ENCODE data around the gene ARHGEF7.

The ARHGEF7 gene

DNA sequence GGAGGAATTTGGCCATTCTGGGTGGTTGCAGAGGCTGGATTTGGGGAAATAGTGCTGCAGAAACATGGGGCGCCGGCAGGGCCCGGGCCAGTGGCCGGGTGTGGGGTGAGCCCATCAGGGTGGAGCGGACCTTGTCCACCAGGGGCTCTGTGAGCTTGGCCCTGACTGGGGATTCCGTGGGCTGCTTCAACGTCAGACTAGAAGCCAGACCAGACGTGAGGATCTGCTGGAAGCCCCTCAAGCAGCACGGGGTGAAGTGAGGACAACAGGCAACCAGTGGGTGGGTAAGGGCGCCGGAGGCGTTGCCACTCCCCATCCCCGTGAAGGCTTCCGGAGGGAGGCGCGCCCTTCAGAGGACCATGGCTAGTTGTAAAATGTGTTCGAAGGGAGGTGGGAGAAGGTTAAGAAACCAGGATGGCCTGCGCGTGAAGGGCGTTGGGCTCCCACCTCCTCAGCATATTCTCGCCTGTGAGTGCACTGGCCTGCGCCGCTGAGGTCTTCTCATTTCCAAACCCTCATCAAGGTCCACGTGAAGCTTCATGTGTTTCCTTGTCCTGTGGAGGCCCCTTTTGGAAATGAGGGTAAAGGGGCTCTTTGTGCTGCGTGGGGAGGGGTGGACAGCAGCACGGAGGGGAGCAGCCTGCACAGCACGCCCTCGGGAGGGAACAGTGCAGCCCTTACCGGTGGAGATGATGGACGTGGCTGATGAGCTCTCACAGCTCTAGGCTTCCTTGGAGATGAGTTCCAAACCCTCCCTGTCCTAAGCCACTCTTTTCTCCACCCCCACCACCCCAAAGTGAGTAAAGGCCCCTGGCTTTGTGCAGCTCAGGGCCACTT lies 213.7 kb downstream of the ARHGEF7 start:
- no peak for DNase-seq

DNA sequence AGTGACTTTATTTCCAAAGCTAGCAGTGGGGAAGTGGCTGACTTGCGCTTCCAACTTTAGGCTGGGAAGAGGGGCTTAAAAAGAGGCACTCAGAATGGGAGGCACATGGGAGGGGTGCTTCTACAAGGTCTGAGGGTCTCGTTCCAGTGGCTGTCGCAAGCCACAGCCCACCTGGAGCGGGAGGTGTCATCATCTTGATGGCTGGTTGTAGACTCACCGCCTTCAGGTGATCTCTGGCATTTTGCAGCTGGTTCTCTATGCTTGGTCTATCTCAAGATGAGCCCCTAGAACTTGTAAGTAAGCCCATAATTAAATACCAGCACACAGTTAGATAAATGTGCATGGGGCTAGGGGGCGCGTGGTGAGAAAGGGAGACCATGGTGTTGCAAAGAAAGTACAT lies 214.5 kb downstream of the ARHGEF7 start:
- DNase-seq, result no peak

DNA sequence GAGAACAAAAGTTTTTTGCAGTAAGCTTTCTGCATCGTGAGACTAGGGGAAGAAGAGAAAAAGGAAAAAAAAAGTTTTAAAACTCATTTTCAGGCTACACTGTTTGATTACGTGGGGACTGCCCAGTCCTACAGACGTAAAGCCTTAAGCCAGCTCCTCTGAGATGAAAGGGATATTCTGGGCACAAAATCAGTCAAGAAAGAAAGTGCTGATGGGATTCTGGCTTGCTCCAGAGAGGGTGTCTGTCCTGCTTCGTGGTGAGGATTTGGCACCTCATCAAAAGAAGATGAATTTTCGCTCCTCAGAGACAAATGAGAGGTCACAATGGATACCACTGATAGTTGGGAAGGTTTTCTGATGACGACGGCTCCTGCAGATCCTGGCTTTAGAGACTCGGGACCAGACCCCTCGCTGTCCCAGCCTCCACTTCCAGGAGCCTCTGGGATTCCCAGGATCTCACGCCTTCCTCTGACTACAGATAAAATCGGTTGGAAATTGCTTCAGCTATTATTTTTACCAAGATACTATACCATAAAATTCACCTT lies 215.0 kb downstream of the ARHGEF7 start:
- DNase-seq, result no peak

DNA sequence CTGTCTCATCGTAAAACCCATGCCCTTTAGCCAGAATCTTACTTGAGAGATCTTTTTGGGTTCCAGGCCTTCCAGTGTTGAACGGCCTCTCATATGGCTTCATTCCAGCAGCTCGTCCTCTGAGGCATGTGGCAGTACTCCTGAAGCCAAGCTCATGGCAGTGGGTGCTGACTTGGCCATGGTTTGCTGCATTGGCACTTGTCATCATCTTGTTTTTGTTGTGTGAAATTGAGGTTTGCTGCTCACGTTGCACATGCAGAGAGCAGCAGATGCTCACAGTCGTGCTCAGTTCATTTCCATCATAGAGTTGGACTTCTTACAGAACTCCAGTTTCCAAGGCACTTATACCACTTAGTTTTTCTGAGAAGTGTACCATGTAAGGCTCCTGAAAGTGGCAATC lies 220.2 kb downstream of the ARHGEF7 start:
- no peak for DNase-seq

DNA sequence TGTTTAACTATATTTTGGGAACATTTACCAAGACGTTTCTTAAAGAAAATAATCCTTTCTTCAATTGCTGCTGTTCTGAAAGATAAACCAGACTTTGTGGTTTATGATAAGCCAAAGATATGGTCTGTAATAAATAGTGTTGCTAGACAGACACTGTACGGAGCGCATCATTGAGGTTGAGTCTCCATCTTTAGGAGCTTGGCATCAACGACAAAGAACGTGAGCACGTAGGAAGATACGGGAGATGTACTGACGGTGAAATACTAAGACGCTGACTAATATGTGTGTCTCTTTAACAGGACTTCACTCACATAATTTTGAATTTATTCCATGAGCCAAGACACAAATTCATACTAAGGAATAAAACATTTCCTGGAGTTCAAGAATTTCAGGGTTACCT lies 221.6 kb downstream of the ARHGEF7 start:
- no peak for DNase-seq

DNA sequence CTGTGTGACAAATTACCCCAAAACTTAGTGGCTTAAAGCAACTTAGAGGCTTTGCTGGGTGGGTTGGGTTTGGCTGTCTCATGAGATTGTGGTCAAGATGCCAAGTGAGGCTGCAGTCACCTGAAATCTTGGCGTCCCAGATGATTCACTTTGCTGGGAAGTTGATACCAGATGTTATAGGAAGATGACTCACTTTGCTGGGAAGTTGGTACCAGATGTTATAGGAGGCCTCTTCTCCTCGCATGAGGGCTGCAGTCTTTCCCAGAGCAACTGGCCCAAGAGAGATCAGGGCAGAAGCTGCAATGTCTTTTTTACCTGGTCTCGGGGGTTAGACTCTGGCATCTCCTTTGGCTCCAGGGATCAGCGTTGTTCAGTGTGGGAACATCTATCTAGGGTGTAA lies 222.1 kb downstream of the ARHGEF7 start:
- DNase-seq, result no peak

DNA sequence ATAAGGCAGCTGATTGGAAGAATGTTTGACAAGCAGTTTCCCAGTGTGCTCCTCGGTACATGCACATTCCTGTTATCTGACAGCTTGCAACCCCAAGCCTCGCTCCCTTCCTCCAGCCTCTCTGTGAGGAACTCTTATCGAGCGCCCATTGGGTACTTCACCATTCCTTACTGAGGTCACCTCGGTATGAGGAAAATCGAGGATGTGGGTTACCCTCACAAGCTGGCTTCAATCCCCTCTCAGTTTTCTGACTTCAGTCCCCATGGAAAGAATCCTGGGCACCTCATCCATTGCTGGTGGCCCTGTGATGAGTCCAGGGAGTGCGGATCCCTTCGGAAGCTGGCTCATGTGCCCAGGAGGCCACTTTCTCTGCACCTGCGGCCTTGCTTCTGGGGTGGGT lies 222.6 kb downstream of the ARHGEF7 start:
- no peak for DNase-seq

DNA sequence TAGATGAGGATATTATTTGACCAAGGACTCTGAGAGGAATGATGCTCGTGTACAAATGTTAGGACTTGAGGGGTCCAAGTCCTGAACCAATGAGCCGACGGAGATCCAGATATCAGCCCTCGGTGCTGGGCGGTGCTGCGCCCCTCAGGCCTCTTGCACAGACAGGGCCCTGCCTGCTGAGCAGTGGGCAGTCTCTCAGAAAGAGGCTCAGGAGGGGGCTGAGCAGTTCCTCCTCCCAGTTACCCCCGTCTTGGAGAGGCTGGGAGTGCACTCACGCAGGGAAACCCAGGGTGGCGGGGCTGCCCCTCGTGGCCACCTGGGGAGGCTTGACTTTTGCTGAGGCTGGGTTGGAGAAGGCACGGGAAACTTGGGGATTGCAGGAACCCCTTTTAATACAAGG lies 223.7 kb downstream of the ARHGEF7 start:
- no peak for DNase-seq

DNA sequence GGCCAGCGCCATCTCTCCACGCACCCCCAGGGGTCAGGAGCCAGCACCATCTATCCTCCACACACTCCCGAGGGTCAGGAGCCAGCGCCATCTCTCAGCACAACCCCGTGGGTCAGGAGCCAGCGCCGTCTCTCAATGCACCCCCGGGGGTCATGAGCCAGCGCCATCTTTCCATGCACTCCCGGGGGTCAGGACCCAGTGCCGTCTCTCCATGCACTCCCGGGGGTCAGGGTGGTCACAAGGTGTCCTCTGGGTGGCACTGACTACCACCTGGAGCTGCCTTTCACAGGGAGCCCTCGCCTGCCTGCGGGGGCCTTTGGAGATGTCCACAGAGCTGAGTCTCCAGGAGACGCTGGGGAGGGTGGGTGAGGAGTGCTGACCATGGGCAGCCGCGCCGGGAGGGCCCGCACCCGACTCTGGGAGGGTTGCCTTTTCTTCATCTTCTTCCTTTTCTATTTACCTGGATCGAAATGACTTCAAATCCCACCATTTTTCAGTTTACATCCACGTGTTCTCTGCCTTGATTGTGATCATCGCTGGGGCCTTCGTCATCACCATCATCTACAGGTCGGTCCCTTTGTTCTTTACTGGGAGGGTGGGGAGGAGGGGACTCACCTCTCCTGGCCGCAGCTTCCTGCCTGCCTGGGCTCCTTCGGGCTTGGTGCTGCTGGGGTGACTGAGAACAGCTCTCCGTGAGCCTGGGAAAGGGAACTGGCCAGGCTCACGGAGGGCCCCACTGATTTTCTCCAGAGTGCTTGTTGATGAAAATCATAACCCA lies 224.4 kb downstream of the ARHGEF7 start:
- DNase-seq, result no peak

DNA sequence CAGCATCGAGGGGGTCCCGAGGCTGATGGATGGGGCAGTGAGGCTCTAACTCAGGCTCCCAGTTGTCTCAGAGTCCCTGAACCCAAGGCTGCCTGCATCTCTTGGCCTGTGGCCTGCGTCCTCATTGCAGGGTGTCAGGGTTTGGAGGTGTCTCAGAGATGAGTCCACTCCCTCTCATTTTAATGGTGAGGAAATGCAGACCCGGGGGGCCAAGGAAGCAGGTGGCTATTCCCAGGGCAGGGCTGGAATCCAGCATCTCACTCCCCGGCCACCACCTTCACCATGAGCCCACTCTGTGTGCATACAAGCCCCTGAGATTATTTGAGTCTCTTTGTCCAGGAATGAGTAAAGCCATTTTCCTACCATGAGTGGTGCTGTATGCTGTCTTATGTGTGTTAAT lies 226.8 kb downstream of the ARHGEF7 start:
- no peak for DNase-seq

DNA sequence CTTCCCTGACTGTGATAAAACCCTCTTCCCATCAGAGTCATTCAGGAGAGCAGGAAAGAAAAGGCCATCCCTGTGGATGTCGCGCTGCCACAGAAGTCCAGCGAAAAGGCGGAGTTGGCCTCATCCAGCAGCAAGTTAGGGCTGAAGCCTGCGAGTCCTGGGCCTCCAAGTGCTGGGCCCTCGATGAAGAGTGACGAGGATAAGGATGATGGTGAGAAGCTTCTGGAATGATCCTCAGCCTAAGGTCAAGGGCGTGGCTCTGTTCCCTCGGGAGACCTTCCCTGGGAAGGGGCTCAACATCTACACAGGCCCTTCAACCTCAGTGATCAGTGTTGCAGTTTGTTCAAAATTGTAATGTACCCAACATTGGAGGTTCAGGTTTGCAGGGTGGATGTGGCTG lies 227.6 kb downstream of the ARHGEF7 start:
- no peak for DNase-seq

DNA sequence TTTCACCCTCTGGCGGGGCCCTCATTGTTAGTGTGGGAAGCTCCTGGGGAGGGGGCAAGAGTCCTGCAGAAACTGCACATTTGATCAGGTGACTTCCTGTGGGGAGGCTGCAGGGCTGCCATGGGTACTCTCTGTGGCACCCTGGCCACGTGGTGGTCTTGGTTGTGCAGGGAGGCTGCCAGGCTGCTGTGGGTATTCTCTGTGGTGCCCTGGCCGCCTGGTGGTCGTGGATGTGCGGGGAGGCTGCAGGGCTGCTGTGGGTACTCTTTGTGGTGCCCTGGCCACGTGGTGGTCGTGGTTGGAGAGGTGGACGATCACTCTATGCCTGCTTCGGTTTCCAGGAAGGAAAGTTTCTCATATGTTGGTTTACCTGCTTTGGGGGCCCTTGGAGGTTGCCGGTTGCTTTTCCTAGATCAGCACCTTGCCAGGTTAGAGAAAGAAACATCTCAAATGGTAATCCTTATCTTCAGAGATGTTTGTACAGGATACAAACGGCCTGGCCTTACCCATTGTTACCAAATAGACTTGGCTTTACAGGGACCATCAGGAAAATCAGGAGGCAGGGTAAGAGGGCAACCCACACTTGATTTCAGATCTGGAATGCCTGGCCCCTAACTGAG lies 228.2 kb downstream of the ARHGEF7 start:
- DNase-seq, result no peak

DNA sequence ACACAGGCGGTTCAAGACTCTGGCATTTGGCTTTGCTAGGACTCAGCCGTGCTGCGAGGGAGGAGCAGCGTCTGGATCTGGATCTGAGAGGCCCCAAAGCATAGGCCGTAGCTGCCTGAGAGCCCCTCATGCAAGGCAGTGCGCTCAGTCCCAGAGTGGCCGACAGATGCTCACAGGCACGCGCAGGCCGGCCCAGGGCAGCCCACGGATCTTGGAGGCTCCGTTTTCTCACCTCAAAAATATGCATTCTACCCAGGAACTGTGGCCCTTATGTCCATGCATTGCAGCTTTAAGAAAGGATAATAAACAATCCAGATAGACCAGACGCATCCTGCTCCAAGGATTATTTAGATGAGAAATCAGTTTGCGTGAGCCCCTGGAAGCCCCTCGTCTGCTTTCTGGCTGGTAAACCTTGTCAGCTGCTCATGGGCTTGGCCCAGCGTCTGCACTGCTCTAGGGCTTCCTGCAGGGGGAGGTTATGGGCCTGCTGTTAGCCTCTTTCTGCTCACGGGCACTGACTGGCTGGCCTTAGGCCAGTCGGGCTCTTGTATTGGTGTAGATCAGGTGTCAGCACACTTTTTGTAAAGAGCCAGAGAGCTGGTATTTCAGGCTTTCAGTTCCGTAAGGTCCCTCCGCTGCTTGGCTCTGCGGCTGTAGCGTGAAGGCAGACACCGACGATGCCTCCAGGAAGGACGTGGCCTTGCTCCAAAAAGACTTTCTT lies 229.5 kb downstream of the ARHGEF7 start:
- DNase-seq, result no peak

DNA sequence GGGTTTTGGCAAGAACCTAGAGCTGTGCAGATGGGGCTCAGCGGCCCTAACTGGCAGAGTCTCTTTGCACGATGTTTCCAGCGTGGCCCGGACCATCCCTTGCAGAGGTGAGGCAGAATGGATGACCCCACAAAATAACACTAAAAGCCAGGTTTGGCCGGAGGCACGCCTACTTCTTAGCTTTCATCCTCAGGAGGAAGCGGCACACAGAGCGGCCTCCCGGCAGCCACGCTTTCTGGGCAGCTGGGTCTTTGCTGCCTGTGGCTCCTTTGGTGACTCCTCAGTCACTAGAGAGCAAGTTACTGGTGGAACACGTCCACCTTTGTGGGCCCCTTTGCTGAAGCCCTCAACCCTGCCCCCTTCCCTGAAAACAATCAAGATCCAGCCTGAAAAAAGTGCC lies 230.6 kb downstream of the ARHGEF7 start:
- no peak for DNase-seq

DNA sequence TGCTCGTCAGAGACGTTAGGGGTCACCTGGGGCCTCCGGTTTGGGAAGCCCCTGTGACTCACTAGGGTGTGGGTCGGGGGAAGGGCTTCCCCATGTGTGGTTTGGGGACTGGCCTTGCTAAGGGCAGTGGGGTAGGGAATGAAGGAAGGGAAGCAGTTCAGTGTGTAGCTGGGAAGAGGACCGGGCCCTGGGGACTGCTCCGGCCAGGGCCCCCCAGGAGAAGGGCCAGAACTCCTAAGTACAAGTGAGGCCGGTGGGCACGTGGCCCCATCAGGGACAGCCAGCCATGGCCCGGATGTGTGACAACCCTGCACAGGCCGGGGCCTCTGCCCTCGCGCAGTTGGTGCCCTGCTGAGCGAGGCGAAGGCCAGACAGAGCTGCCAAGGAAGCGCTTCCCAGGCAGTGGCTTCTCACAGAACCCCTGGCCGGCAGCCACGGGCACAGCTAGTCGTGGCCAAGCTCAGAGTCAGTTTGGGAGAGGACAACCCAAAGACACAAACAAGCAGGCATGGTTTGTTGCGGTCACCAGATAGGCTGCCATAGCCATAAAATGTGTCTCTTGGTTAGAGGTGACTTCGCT lies 231.1 kb downstream of the ARHGEF7 start:
- no peak for DNase-seq

DNA sequence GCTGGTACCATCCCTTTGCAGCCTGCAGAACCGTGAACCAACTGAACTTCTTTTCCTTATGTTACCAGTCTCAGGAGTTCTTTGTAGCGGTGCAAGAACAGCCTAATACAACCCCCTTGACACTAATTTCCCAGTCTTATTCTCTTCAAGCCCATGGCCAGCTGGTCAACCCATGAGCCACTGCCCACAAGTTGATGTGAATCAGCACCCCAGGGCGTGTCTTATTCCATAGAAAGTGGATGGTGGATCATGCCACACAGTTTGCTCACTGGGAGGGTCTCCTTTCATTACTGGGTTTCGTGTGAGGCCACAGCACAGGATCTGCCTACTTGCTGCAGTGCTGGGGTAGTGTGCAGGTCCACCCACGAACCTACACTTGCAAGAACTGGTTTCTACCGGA lies 232.3 kb downstream of the ARHGEF7 start:
- DNase-seq, result no peak

DNA sequence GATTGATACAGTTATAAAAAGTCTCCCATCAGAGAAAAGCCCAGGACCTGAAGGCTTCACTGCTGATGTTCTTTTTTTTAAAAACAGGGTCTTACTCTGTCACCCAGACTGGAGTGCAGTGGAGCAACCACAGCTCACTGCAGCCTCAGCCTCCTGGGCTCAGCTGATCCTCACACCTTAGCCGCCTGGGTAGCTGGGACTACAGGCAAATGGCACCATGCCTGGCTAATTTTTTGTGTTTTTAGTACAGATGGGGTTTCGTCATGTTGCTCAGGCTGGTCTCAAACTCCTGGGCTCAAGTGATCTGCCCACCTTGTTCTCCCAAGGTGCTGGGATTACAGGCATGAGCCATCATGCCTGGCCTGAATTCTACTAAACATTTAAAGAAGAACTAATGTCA lies 238.4 kb downstream of the ARHGEF7 start:
- no peak for DNase-seq

DNA sequence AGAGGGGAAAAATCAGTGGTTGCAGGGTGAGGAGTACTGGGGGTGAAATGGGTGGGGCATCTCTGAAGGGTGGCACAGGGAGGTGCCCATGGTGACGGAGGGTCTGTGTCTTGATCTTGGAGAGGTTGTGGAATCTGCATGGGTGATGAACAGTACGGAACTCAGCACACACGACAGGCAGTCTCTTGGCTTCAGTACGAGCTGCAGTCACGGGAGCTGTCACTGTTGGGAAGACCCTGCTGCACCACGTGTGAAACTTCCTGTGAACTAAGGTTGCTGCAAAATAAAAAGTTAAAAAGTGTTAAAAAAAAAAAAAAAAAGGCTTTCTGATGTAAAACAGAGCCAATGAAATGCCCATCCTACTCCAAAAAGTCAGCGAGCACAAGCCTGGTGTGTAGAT lies 239.7 kb downstream of the ARHGEF7 start:
- no peak for DNase-seq
